T-helper 1 cell treated with Interleukin-12 subunit alpha and Interleukin-12 subunit beta and Interleukin-4 antibody, amounts not matched to agents 30 ng/mL and 1 ng/mL, for 36 hours (primary cell): ENCODE results near the gene BIN1. TPM values are rescaled to one million over a fixed set of nuclear protein-coding genes. Genes with fewer than 3 reads are reported as not detected.

Experiments
- intact Hi-C: fragments of 100-400 bp; cut with micrococcal nuclease; formaldehyde crosslinking; loops from one replicate; pipeline ENCODE4 v1.15.1; 2024
- total RNA-seq: library from RNA; stranded (reverse); gene quantifications from 2 replicates; pipeline ENCODE4 v1.2.3, GENCODE V29; 2022

BIN1 gene, protein sequence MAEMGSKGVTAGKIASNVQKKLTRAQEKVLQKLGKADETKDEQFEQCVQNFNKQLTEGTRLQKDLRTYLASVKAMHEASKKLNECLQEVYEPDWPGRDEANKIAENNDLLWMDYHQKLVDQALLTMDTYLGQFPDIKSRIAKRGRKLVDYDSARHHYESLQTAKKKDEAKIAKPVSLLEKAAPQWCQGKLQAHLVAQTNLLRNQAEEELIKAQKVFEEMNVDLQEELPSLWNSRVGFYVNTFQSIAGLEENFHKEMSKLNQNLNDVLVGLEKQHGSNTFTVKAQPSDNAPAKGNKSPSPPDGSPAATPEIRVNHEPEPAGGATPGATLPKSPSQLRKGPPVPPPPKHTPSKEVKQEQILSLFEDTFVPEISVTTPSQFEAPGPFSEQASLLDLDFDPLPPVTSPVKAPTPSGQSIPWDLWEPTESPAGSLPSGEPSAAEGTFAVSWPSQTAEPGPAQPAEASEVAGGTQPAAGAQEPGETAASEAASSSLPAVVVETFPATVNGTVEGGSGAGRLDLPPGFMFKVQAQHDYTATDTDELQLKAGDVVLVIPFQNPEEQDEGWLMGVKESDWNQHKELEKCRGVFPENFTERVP
- 105 and 107 TPM in 2 replicates for total RNA-seq

DNA sequence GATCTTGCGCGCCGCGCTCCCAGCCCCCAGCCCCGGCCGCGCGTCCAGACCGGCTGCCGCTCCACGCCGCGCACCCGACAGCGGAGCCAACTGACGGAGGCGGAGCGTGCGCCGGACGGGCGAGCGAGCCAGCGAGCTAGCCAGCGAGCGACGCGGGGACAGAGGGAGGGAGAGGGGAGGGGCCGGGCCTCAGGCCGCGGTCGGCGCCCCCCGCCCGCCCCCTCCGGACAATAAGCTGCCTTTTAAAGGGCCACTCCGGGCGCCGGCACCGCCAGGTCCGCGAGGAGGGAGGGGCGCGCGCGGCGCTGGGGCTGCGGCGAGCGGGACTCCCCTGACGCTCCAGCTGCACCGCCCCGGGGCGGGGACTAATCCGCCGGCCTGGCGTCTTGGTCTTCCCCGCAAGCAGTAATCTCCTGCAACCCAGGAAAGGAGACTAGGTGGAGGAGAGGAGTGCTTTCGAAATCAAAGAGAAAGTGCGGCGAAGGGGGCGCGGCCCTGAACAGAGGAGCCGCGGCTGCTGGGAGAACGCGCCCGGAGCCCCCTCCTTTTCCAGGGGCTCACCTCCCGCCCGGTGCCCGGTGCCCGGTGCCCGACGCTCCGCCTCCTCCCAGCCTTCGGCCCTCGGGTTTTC, at the start of gene BIN1:
Gene BIN1, minus strand, starts transcription at position 164 of the 631 bp plus-strand sequence. CDS start 211 bp downstream, outside the sequence.
- intact Hi-C loops, result loop anchor here (1.0 to 5.0 kb wide), 7 partner anchors 23 to 450 kb away; partner anchors contain the start of genes GYPC, IWS1 and MAP3K2

DNA sequence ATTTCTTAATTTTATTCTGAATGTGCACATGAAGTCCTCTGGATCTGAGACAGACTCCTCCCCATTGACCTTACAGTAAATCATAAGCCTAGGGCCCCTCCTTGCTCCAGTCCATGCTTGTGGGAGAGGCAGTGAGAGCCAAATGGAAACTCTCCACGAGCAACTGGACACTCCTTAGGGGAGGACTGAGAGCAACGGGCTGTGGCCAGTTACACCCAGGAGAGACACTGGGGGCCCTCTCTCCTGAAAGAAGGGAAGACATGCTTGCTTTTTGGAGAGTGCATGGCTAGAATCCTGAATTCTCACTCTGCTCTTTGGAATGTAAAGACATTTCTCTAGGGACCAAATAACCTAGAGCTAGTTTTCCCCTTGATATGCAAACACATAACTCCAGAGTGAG, 49.0 kb upstream of the BIN1 start:
- intact Hi-C loops, result no loop called here

DNA sequence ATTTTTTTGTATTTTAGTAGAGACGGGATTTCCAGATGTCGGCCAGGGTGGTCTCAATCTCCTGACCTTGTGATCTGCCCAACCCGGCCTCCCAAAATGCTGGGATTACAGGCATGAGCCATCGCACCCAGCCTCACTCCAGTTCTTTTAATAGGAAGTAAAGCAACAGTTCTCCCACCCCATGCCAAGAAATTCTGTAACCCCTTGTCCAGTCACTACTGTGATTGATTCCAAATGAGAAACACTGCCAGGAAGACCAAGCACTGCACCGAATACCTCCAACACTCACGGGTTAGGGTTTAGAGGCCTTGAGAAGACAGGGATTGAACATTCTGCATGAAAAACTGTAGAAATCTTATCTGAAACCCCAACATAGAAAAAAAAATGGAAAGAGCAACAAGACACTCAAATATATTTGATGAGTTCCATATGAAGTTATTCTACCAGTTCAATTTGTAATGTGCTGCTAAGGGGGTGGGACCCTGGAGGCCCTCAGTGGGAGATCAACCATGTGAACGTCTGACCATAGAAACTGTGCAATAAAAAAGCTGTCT, 48.2 kb upstream of the BIN1 start:
- intact Hi-C loops, result no loop called here

DNA sequence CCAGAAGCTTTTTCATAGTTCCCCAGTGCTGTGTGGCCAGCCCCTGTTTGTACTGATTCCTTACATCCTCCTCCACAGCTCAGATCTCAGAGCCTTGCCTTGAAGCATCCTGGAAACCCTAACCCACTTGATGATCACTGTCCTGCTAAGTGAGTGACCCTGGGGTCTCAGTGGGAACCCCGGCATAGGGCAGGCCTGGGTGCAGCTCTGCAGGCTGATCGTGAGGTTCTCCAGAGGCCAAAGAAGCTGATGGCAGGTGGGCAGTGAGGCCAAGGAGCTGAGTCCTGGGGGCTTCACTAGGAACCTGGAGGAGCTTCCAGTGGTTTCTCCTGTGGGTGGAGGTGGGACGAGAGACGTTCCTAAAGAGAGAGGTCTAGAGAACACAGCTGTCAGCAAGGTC, 47.4 kb upstream of the BIN1 start:
- intact Hi-C loops, result no loop called here

DNA sequence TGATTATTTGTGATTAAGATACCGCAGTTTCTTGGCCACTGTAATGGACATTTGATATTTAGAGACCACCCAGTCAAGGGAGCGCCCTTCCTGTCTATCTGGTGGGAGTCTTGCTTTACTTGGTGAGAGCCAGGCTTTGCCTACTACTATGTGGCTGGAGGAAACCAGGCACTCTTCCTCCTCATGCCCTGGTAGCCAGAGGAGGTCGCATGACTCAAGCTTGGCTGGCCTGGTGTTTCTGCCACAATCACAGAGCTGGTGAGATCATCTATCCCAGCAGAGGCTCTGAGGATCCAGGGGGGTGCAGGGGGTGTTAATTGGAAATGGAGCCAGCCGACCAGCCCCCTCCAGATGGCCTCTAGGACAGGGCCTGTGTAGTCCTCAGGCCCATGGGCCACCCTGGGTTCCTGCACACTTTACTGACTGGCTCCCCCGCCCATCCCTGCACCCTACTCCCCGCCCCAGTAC, 46.8 kb upstream of the BIN1 start:
- intact Hi-C loops, result no loop called here

DNA sequence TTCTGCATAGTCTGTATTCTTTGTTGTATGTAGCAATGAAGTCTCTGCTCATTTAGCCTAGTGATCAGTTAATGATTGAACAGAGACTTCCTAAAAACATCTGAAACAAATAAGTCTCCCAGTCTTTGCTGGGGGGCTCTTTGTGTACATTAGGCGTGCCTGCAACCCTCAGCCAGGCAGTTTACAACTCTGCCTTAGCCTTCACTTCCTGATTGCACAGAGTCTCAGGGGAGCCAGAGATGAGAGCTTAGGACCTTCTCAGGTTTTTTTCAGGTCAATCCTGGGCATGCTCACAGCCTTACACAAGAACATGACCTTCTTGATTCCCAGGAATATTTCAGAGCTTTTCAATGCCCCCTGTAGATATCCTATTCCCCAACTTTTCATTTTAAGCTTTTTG, 44.0 kb upstream of the BIN1 start:
- intact Hi-C loops, result no loop called here

DNA sequence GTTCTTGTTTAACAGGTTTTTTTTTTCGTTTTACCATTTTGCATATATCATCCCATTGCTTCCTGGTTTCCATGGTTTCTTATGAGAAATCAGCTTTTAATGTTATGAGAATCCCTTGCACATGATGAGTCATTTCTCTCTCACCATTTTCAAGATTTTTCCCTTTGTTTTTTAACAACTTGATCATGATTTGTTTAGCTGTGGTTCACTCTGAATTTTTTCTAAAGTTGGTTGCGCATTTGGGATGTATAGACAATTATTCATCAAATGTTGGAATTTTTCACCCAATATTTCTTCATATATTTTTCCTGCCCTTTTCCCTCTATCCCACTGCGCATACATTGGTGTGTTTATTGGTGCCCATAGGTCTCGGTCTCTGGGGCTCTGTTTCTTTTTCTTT, 42.4 kb upstream of the BIN1 start:
- intact Hi-C loops, result no loop called here

DNA sequence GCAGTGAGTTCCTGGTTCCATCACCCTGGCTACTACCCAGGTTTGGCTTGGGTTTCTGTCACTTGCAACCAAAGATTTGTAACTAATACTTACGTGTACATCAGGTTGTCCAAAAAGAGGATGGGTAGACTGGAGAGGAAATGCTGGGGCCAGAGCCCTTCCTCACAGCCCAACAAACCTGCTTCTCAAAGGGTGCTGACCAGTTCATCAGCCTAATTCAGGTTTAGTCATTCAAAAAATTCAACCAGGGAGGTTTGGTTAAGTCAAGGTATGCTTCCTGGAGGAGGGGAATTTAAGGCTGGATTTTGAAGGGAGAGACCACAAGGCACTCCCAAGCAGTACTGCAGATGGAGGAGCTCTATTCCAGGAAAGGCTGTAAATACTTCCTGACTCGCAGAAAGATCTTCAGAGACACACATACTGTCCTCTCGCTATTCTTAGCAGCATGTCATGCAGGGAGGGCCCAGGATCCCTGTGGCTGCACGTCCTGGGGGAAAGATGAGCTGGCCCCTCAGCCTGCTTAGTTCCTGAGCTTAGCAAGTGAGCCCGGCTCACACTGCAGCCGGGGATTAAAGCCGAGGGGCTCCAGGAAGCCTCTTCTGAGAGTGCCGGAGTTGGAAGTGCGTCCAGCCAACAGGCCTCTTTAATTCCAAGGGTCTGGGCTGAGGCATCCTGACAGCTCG, 40.0 kb upstream of the BIN1 start:
- intact Hi-C loops, result no loop called here

DNA sequence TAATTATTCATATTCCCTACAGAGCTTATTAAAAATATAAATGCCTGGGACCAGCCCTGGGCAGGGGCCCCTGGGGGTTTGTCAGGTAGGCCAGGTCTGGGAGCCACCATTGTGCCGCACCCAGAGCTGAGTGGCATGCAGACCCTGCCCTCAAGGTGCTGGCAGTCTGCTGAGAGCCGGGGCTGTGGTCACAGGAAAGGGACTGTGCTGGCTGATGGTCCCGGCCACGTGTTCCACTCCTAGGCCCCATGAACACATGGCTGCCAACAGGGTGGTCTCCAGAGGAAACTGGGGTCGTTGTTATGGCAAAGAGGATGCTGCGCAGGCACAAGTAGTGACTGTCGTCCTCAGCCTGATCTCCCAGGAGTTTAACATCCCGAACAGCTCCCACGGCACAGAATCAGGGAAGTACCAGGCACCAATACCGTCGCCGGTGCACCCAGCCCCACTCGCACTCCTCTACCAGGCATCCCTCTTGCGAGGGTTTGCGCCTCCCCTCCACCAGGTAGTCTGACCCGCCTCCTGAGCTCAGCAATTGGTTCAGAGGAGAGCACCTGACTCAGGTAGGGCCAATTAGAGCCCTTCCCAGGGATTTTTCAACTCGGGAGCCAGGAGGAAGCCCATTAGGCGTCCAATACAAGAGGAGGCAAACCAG, 39.2 kb upstream of the BIN1 start:
- intact Hi-C loops, result no loop called here

DNA sequence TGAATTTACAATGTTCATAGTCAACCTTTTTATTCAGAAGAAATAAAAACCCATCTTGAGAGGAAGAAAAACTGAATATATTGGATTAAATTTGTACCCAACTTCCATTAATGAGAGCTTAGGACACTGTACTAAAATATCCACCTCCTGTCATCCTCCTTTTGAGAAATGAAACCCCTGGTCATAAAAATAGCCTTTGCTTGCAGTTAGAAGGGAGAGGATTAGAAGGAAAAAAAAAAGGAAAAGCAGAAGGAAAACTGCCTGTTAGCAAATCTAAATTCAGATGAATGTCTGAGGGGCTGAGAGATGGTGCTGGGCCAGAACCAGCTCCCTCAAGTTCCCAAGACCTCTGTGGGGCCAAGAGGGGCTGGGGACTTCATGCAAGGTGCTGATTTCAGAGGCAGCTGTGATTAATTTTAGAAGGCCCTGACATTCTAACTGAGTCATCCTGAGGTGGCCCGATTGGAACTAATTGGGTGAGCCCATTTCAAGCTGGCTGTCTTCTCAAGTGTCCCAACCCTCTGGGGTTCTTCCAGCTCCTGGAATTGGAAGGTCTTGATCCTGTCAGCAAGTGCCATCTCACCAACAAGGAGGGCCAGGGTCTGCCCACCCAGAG, 38.4 kb upstream of the BIN1 start:
- intact Hi-C loops, result no loop called here

DNA sequence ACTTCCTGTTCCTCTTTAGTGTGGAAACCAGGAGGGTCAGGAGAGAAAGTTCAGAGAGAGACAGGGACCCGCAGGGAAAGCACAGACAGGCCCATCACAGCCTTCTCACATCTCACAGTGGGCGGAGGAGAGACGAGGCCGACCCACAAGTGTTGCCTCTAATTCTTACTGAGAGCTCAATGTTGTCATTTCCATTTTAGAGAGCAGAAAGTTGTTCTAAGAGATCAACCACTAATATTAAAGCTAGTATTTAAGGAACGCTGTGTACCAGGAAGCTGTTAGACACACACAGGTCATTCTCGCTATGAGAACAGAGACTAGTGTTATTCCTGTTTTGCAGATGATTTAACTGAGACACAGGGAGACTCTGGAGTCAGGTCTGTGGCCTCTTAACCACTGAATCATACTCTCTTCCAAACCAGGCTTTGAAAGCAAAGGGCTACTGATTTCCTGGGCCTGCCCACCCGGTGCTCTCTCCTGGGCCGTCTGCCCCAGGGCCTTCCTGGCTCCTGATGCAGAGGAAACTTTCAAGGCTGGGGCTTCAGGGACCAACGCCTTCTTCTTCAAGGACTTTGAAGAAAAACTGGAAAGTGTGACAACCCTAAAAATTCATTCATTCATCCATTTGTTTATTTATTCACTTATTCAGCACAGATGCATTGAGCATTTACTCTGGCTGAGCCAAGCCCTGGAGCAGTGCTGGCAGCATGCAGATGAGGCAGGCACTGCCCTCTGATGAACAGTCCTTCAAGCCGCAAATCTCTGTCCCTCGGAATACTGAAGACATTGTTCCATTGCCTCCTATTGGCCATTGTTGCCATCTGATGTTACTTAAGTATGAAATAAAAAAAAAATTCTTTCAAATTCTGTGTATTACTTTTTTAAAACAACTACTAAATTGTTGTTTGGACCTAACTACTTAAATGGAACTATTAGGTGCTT, 37.2 kb upstream of the BIN1 start:
- intact Hi-C loops, result no loop called here

DNA sequence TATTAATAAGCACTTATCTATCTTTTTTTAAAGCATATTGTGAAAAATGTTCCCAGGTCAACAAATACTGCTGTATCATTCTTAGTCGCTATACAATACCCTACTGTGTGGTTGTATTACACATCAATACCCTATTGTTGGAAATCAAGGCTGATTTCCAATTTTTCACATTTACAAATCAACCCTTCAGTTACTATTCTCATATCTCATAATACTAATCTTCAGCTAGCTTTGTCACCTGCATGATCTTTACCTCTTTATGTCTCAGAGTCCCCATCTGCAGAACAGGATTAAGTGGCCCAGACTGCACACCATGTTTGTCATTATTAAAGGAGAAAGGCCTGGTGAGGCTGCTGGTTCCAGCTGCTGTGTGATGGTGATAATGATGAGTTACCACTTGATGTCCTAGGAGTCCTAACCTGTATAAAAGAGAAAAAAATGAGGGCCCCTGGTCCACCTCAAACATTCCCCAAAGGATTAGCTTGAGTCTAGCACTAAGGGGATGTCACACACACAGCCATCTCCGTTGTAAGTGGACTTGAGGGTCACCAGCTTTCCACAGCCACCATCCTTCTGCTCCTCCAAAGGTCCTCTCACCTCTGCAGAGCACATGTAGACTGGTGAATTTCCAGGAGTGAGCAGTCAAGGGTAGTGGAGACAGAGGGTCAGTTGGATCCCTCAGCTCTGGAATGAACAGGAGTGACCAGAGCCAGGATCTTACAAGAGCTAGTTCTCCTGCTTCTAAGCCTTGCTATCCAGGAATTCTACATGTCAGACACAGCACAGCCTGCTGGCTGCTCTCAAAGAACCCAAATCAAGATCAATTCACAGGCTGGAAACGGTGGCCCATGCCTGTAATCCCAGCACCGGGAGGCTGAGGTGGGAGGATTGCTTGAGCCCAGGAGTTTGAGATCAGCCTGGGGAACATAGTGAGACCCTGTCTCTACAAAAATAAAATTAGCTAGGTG, 36.0 kb upstream of the BIN1 start:
- intact Hi-C loops, result no loop called here

DNA sequence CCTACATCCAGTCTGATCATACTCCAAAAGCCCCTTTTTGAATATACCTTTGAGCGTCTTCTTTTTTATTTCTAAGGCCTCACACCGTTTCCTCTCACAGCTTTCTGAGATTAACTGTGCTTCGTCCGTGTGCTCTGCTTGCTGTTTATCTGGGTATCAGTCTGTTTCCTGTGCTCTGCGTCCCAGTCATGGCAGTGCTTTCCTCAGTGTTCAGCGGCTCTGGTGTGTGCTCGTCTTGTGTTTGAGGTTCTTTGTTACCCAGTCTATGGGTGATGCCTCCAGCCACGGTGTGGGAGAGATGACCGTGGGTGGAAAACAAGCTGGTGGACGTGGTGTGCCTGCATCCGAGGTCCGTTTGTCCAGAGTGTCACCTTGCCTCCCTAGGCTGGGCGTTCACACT, 33.6 kb upstream of the BIN1 start:
- intact Hi-C loops, result no loop called here

DNA sequence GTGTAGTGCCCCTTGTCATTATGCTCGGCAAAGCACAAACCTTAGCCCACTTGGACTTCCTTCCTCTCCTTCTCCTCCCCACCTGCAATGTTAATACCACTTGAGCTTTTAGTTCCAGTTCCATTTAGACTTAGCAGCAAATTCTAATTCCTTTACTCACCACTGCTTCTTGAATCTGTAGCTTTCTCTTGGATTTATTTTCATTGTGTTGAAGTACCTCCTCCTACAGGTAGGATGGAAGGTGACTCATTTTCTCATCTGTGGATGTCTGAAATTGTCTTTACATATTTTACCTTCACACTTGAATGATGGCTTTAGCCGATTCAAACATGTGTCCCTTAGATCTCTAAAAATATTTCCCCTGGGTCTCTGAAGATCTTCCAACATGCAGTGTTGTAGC, 32.8 kb upstream of the BIN1 start:
- intact Hi-C loops, result loop anchor here (1.0 kb wide), 1 partner anchor 71 kb away; no protein-coding TSS in a partner anchor

DNA sequence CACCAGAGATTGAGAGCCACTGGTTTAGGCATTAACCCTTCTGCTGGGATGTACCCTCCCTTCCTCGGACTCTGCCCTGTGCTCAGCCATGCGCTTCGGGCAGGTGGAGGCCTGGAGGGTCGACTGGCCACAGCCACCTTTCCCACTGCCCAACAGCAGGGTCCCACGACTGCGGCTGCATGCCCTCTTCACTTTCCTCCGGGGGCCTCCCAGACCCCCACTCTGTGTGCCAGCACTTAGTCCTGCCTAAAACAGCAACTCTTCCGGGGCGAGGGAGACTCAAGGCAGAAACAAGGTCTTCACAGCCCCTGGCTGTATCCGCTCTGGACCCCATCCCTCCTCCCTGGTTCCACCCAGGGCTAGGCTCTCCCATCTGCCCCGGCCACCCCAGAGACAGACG, 31.3 kb upstream of the BIN1 start:
- intact Hi-C loops, result no loop called here

DNA sequence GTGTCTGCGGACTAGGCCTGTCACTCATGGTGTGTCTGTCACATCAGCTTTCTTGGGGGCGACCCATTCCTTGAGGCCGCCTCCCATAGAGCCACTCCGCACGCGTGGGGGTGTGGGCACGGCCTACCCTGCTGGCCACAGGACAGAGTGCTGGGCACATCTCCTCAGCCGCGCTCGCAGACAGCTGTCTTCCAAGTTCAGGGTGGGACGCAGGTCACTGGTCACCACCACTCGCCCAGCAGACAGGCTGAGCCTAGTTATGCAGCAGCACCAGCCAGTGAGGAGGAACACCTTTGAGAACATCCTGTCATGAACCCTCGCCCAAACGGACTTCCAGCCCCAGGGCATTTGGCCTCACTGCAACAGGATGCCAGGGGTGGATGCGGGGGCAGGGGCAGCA, 30.8 kb upstream of the BIN1 start:
- intact Hi-C loops, result no loop called here

DNA sequence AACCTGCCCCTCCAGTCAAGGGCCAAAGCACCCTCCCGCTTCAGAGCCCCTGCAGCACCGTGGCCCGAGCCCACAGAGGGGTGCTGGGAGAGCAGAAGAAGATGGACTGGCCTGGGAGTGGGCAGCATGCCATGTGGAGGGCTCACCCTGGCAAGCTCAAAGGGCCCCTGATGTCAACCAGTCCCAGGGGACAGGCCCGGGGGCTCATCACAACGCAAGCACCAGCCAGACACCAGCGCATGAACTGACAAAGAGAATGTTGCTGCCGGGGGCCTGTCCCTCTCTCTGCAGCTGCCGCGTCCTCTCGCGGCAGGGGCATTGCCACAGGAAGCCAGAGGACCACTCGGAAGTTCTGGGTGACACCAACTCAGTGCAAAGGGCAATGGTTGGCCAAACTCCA, 30.3 kb upstream of the BIN1 start:
- intact Hi-C loops, result no loop called here
